GM23338 (cell line): ENCODE data around the gene G6PC3.

ENCODE experiments used
- EZH2 ChIP-seq: fragments of 200-600 bp; sonication (generic); IDR thresholded peaks from one replicate; pipeline ENCODE4 v1.8.0; 2017; ENCODE audit warnings: antibody characterized with exemption, mild to moderate bottlenecking, low read depth; ENCODE audit not compliant: unreplicated experiment
- JUNB ChIP-seq: IDR thresholded peaks from one replicate; pipeline ENCODE4 v1.6.1; 2016; ENCODE audit warnings: antibody characterized with exemption; ENCODE audit not compliant: unreplicated experiment
- POLR2AphosphoS5 ChIP-seq: IDR thresholded peaks from 2 replicates; pipeline ENCODE4 v1.6.1; 2016; ENCODE audit warnings: antibody characterized with exemption, low read depth
- ZNF331 ChIP-seq: fragments of 250-450 bp; sonication (Bioruptor Pico); IDR thresholded peaks from 2 replicates; pipeline ENCODE4 v1.5.0; 2020; ENCODE audit warnings: low read depth, mild to moderate bottlenecking, moderate library complexity
- TF ChIP-seq, protein P1 (sequence below), 2 experiments: fragments of 200-600 bp in 1 of 2; sonication (generic) in 1 of 2; conservative IDR thresholded peaks; 2 replicates each; pipeline versions ENCODE4 v1.5.1 to v1.6.1; 2016 to 2017; ENCODE audit warnings: antibody characterized with exemption in 2 of 2, low read depth in 2 of 2, mild to moderate bottlenecking in 2 of 2, moderate library complexity in 1 of 2
- TF ChIP-seq, protein P2 (sequence below): IDR thresholded peaks from one replicate; pipeline ENCODE4 v1.6.1; 2018; ENCODE audit warnings: antibody characterized with exemption; ENCODE audit not compliant: unreplicated experiment

- TF ChIP-seq, protein P1, sequence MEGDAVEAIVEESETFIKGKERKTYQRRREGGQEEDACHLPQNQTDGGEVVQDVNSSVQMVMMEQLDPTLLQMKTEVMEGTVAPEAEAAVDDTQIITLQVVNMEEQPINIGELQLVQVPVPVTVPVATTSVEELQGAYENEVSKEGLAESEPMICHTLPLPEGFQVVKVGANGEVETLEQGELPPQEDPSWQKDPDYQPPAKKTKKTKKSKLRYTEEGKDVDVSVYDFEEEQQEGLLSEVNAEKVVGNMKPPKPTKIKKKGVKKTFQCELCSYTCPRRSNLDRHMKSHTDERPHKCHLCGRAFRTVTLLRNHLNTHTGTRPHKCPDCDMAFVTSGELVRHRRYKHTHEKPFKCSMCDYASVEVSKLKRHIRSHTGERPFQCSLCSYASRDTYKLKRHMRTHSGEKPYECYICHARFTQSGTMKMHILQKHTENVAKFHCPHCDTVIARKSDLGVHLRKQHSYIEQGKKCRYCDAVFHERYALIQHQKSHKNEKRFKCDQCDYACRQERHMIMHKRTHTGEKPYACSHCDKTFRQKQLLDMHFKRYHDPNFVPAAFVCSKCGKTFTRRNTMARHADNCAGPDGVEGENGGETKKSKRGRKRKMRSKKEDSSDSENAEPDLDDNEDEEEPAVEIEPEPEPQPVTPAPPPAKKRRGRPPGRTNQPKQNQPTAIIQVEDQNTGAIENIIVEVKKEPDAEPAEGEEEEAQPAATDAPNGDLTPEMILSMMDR (conservative IDR thresholded peaks at IDR 0.05; ENCODE audit: low read depth in 2 of 2) = peak in 1 of 2 experiments; percentile 76; a peak in 3 of 4 replicates
- TF ChIP-seq POLR2AphosphoS5 (no peak), JUNB (no peak), ZNF331 (CRISPR knock-in tag) (no peak), EZH2 (no peak)
- TF ChIP-seq, protein P2, sequence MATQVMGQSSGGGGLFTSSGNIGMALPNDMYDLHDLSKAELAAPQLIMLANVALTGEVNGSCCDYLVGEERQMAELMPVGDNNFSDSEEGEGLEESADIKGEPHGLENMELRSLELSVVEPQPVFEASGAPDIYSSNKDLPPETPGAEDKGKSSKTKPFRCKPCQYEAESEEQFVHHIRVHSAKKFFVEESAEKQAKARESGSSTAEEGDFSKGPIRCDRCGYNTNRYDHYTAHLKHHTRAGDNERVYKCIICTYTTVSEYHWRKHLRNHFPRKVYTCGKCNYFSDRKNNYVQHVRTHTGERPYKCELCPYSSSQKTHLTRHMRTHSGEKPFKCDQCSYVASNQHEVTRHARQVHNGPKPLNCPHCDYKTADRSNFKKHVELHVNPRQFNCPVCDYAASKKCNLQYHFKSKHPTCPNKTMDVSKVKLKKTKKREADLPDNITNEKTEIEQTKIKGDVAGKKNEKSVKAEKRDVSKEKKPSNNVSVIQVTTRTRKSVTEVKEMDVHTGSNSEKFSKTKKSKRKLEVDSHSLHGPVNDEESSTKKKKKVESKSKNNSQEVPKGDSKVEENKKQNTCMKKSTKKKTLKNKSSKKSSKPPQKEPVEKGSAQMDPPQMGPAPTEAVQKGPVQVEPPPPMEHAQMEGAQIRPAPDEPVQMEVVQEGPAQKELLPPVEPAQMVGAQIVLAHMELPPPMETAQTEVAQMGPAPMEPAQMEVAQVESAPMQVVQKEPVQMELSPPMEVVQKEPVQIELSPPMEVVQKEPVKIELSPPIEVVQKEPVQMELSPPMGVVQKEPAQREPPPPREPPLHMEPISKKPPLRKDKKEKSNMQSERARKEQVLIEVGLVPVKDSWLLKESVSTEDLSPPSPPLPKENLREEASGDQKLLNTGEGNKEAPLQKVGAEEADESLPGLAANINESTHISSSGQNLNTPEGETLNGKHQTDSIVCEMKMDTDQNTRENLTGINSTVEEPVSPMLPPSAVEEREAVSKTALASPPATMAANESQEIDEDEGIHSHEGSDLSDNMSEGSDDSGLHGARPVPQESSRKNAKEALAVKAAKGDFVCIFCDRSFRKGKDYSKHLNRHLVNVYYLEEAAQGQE = no peak
These were observed 12.8 kb downstream of the G6PC3 start for GRCh38 chr17:44083250-44083849.
